Bronchial epithelial cell (primary cell): ENCODE results near the gene GCNT3. TPM values are rescaled to one million over a fixed set of nuclear protein-coding genes. Genes with fewer than 3 reads are reported as not detected.

Experiments used
- DNase-seq: peaks from one replicate; pipeline ENCODE4 v3.0.0-alpha.2; 2010; ENCODE audit warnings: low read depth
- FAIRE-seq: peaks from 2 replicates; lab custom pipeline; 2011; peaks lifted over from hg19 to GRCh38; lab: Jason Lieb, UNC
- H3K27me3 ChIP-seq: 2 replicates; pipeline ENCODE4 v1.5.1; 2011; ENCODE audit warnings: low read length; ENCODE audit not compliant: control insufficient read depth, insufficient read depth
- H3K36me3 ChIP-seq: 2 replicates; pipeline ENCODE4 v1.5.1; 2011; ENCODE audit warnings: low read length; ENCODE audit not compliant: control insufficient read depth, insufficient read depth
- H3K4me3 ChIP-seq: 2 replicates; pipeline ENCODE4 v1.5.1; 2011; ENCODE audit warnings: mild to moderate bottlenecking, low read depth, low read length, control low read depth
- CTCF ChIP-seq: IDR thresholded peaks from 2 replicates; pipeline ENCODE4 v1.5.1; 2011; ENCODE audit warnings: mild to moderate bottlenecking, moderate library complexity, low read length, control low read depth, inconsistent platforms; ENCODE audit not compliant: insufficient read depth, severe bottlenecking
- total RNA-seq: library from RNA; depleted of rRNA; stranded (reverse); fragments of >200 nt; gene quantifications from 2 replicates; pipeline ENCODE4 v1.2.1, GENCODE V29; 2014

Gene GCNT3
- total RNA-seq, 1 donor from 2014 or later: 8.2 TPM

GRCh38 chr15:59594493-59594942, 17.1 kb upstream of the GCNT3 start:
- TF ChIP-seq CTCF: no peak
- FAIRE-seq (peak; percentile 85), DNase-seq (peak; percentile 95)
- H3K36me3 ChIP-seq: no peaks in the 10 kb centered on the region
- H3K4me3 ChIP-seq: no peak overlapping the region
- H3K27me3 ChIP-seq: no peaks in the 10 kb centered on the region

GRCh38 chr15:59594991-59595390, 16.6 kb upstream of the GCNT3 start:
- TF ChIP-seq CTCF: no peak
- Histone ChIP-seq H3K36me3 (no peaks in the 10 kb centered on the region), H3K4me3 (no peak overlapping the region), H3K27me3 (no peaks in the 10 kb centered on the region)
- DNase-seq (no peak), FAIRE-seq (no peak)

- no peak for DNase-seq
- Histone ChIP-seq H3K27me3 (no peaks in the 10 kb centered on the region), H3K36me3 (no peaks in the 10 kb centered on the region), H3K4me3 (no peak overlapping the region)
- FAIRE-seq: no peak
- no peak for TF ChIP-seq CTCF
Measured at GRCh38 chr15:59595434-59595915, 16.1 kb upstream of the GCNT3 start.

- Histone ChIP-seq H3K27me3 (no peaks in the 10 kb centered on the region), H3K36me3 (no peaks in the 10 kb centered on the region), H3K4me3 (no peak overlapping the region)
- DNase-seq: no peak
- no peak for TF ChIP-seq CTCF
- FAIRE-seq: no peak
Measured at GRCh38 chr15:59596640-59597039, 14.9 kb upstream of the GCNT3 start.

- FAIRE-seq (no peak), DNase-seq (no peak)
- H3K4me3 ChIP-seq: no peak overlapping the region
- no peak for TF ChIP-seq CTCF
- H3K27me3 ChIP-seq: no peaks in the 10 kb centered on the region
- H3K36me3 ChIP-seq: no peaks in the 10 kb centered on the region
Measured at GRCh38 chr15:59598461-59598860, 13.1 kb upstream of the GCNT3 start.

- DNase-seq (no peak), FAIRE-seq (no peak)
- H3K36me3 ChIP-seq: no peaks in the 10 kb centered on the region
- TF ChIP-seq CTCF: no peak
- no peak overlapping the region for H3K4me3 ChIP-seq
- no peaks in the 10 kb centered on the region for H3K27me3 ChIP-seq
Measured at GRCh38 chr15:59605994-59606393, 5.6 kb upstream of the GCNT3 start.
